ENCODE results near the gene RABGAP1L. TPM values are rescaled to one million over a fixed set of nuclear protein-coding genes. Genes with fewer than 3 reads are reported as not detected.

The RABGAP1L gene
- total and polyA plus RNA-seq, 2 of the 4 experiments (the other 2 are of a cell fraction), result 7.9 to 26.7 TPM

DNA sequence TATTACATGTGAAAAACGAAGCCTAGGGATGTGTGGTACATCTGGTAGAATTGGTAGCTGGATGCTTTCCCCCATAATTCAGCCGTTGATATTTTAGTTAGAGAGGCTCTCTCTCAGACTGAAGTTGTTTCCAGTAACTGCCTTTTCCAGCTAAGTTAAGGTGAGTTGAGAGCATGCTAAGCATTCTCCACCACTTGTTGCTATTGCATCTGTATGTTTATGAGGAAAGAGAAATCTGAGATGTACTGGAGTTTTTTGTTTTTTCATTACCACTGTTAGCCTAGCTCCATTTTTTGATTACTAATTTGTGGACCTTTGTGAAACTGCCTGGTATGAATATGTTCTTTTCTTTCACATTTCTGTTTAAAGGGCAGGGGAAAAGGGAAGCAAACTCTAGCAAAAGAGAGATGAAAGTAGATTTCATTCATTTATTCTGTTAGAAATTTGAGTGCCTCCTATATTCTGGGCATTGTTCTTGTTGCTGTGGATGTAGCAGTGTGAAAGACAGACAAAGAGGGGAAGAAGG is 650.5 kb downstream of the RABGAP1L start:
- no peak overlapping the region for H2AFZ ChIP-seq (replicated peaks; ENCODE audit: low read length, poor library complexity)
- no TSS peak for BruUV-seq (replicated peaks)
- intact Hi-C loops (cut with micrococcal nuclease), result no loop called here
- H3K9me1 ChIP-seq (ENCODE audit: insufficient read depth, low read length), result no peaks in the 10 kb centered on the region
- H3K4ac ChIP-seq (ENCODE audit: low read depth, low read length), result no peak overlapping the region
- no peak overlapping the region for H2AK5ac ChIP-seq (ENCODE audit: low read depth, low read length)
- no peak overlapping the region for H3K18ac ChIP-seq (ENCODE audit: low read depth, low read length)
- H3K56ac ChIP-seq (ENCODE audit: extremely low read depth, insufficient read depth, low read length), result no peak overlapping the region
- H3K4me1 ChIP-seq (ENCODE audit: control insufficient read depth, insufficient read depth, low read length), result no peaks in the 10 kb centered on the region; the same call in 1 of the 2 replicates
- H4K8ac ChIP-seq (ENCODE audit: low read depth in 2 of 2, low read length in 2 of 2), result no peak overlapping the region
- H2AK9ac ChIP-seq (replicated peaks; ENCODE audit: low read depth, low read length, poor library complexity), result no peak overlapping the region
- H2BK5ac ChIP-seq (ENCODE audit: low read depth, low read length, poor library complexity, severe bottlenecking), result no peak overlapping the region
- H3K27ac ChIP-seq (ENCODE audit: insufficient read depth, low read length), result no peak overlapping the region
- H3K23ac ChIP-seq (ENCODE audit: low read depth, low read length), result no peak overlapping the region
- H2BK15ac ChIP-seq (ENCODE audit: low read depth, low read length), result no peak overlapping the region
- H3K9ac ChIP-seq (ENCODE audit: low read depth, low read length), result no peak overlapping the region
- POLR2A ChIA-PET (ENCODE audit: unreplicated experiment), result no interaction called here
- TF ChIP-seq NFE2L2 (IDR thresholded peaks at IDR 0.05; ENCODE audit: low read depth, low read length), result no peak
- TF ChIP-seq, protein P1, sequence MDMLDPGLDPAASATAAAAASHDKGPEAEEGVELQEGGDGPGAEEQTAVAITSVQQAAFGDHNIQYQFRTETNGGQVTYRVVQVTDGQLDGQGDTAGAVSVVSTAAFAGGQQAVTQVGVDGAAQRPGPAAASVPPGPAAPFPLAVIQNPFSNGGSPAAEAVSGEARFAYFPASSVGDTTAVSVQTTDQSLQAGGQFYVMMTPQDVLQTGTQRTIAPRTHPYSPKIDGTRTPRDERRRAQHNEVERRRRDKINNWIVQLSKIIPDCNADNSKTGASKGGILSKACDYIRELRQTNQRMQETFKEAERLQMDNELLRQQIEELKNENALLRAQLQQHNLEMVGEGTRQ (IDR thresholded peaks at IDR 0.05; ENCODE audit: low read depth, low read length), result no peak
- no peak for TF ChIP-seq MAZ (IDR thresholded peaks at IDR 0.05; ENCODE audit: borderline replicate concordance, low read depth, low read length)
- TF ChIP-seq, protein P2, sequence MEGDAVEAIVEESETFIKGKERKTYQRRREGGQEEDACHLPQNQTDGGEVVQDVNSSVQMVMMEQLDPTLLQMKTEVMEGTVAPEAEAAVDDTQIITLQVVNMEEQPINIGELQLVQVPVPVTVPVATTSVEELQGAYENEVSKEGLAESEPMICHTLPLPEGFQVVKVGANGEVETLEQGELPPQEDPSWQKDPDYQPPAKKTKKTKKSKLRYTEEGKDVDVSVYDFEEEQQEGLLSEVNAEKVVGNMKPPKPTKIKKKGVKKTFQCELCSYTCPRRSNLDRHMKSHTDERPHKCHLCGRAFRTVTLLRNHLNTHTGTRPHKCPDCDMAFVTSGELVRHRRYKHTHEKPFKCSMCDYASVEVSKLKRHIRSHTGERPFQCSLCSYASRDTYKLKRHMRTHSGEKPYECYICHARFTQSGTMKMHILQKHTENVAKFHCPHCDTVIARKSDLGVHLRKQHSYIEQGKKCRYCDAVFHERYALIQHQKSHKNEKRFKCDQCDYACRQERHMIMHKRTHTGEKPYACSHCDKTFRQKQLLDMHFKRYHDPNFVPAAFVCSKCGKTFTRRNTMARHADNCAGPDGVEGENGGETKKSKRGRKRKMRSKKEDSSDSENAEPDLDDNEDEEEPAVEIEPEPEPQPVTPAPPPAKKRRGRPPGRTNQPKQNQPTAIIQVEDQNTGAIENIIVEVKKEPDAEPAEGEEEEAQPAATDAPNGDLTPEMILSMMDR (conservative IDR thresholded peaks at IDR 0.05; ENCODE audit: low read depth, low read length), result no peak
- no peak for TF ChIP-seq CEBPB (IDR thresholded peaks at IDR 0.05; ENCODE audit: low read depth, low read length)
- no peak for TF ChIP-seq FOS (IDR thresholded peaks at IDR 0.05; ENCODE audit: low read depth, low read length)
- TF ChIP-seq SMC3 (IDR thresholded peaks at IDR 0.05; ENCODE audit: low read depth, low read length), result no peak
- TF ChIP-seq MXI1 (IDR thresholded peaks at IDR 0.05; ENCODE audit: borderline replicate concordance, low read depth, low read length), result no peak
- no peak for TF ChIP-seq RAD21 (IDR thresholded peaks at IDR 0.05; ENCODE audit: low read length)
- no peak for TF ChIP-seq POLR2A (IDR thresholded peaks at IDR 0.05; ENCODE audit: low read depth, low read length)
- TF ChIP-seq MAFK (IDR thresholded peaks at IDR 0.05; ENCODE audit: low read depth, low read length), result no peak
- TF ChIP-seq BHLHE40 (IDR thresholded peaks at IDR 0.05; ENCODE audit: low read depth, low read length), result no peak
- H3K27me3 ChIP-seq (ENCODE audit: control insufficient read depth, insufficient read depth, low read length), result no peaks in the 10 kb centered on the region
- no peaks in the 10 kb centered on the region for H3K9me3 ChIP-seq (ENCODE audit: control insufficient read depth, insufficient read depth, low read length)
- no peak overlapping the region for H3K14ac ChIP-seq (replicated peaks; ENCODE audit: low read depth, low read length)
- no peak for ATAC-seq (ENCODE audit: low read depth)
- dilution Hi-C loops (cut with HindIII; ENCODE audit: low sequenced_read_pairs, unreplicated experiment), result no loop called here
- H2BK20ac ChIP-seq (ENCODE audit: low read depth, low read length), result no peak overlapping the region
- CTCF ChIA-PET, result interaction anchor here (1.5 kb wide), 1 partner anchor 10 kb away, joined by 8 read pairs; no protein-coding TSS in a partner anchor
- no peaks in the 10 kb centered on the region for H4K20me1 ChIP-seq (ENCODE audit: insufficient read depth, low read length)
- no peak overlapping the region for H3K4me2 ChIP-seq (ENCODE audit: low read depth, low read length)
- no peaks in the 10 kb centered on the region for H3K36me3 ChIP-seq (ENCODE audit: control insufficient read depth, insufficient read depth, low read length)
- no peak overlapping the region for H2BK120ac ChIP-seq (ENCODE audit: low read depth, low read length)
- no peak for DNase-seq
- H3K4me3 ChIP-seq (ENCODE audit: insufficient read depth, low read depth, low read length), result no peak overlapping the region
- H4K91ac ChIP-seq (ENCODE audit: insufficient read depth, low read depth, low read length), result no peak overlapping the region
- no CpG with 5 or more reads among the region's 2 CpGs for WGBS, 2 experiments (ENCODE audit: extremely low coverage in 2 of 2, insufficient read length in 1 of 2)
- no peak overlapping the region for H4K5ac ChIP-seq (ENCODE audit: low read depth, low read length)
- in situ Hi-C loops (cut with MboI; ENCODE audit: low sequenced_read_pairs), result no loop called here
- no peaks in the 10 kb centered on the region; a peak in 1 of 4 replicates for H3K79me1 ChIP-seq (ENCODE audit: low read depth in 1 of 2, low read length in 2 of 2)
